Lower leg skin (tissue), 3 donors: ENCODE results near the gene SHISA5.

Experiments used
- CTCF ChIP-seq, 3 donors: fragments of 450-650 bp; IDR thresholded peaks; one replicate each; pipeline ENCODE4 v1.5.1; 2016; ENCODE audit warnings: antibody characterized with exemption in 3 of 3, mild to moderate bottlenecking in 3 of 3, moderate library complexity in 2 of 3
- POLR2A ChIP-seq, 2 donors: fragments of 450-650 bp; IDR thresholded peaks; one replicate each; pipeline ENCODE4 v1.6.1; 2016 to 2017; ENCODE audit warnings: antibody characterized with exemption in 2 of 2, mild to moderate bottlenecking in 1 of 2, moderate library complexity in 1 of 2

GRCh38 chr3:48474619-48475018 lies 29.4 kb downstream of the SHISA5 start:
- TF ChIP-seq CTCF (IDR thresholded peaks at IDR 0.05) (no peak), POLR2A (IDR thresholded peaks at IDR 0.05) (no peak)
